IPS DF 4.7 (cell line): Measurements from ENCODE around the gene SLC6A18.

ENCODE experiments used
- DNase-seq: peaks from one replicate; pipeline ENCODE4 v3.0.0-alpha.2; 2013; ENCODE audit warnings: low spot score; ENCODE audit errors: extremely low read depth

Gene SLC6A18

GRCh38 chr5:1225081-1225480 lies at the start of gene SLC6A18:
TSS of gene SLC6A18 (plus strand) at chr5:1225381. CDS start at chr5:1225478, 97 bp downstream.
- DNase-seq, result no peak

- no peak for DNase-seq
Observed at GRCh38 chr5:1175801-1176472, 49.2 kb upstream of the SLC6A18 start.

- DNase-seq, result peak; percentile 11
Observed at GRCh38 chr5:1176473-1177391, 48.4 kb upstream of the SLC6A18 start.

GRCh38 chr5:1177826-1178528 lies 47.2 kb upstream of the SLC6A18 start:
- no peak for DNase-seq

GRCh38 chr5:1178529-1179382 lies 46.4 kb upstream of the SLC6A18 start:
- DNase-seq, result no peak

- no peak for DNase-seq
Observed at GRCh38 chr5:1179383-1179715, 45.8 kb upstream of the SLC6A18 start.

- DNase-seq, result no peak
Observed at GRCh38 chr5:1180096-1180495, 45.1 kb upstream of the SLC6A18 start.

GRCh38 chr5:1180841-1181271 lies 44.3 kb upstream of the SLC6A18 start:
- no peak for DNase-seq

GRCh38 chr5:1181451-1182359 lies 43.5 kb upstream of the SLC6A18 start:
- DNase-seq, result no peak

- DNase-seq, result no peak
Observed at GRCh38 chr5:1182360-1182632, 42.9 kb upstream of the SLC6A18 start.

GRCh38 chr5:1182633-1183423 lies 42.4 kb upstream of the SLC6A18 start:
- no peak for DNase-seq

- DNase-seq, result no peak
Observed at GRCh38 chr5:1183424-1184162, 41.6 kb upstream of the SLC6A18 start.

GRCh38 chr5:1184163-1184470 lies 41.1 kb upstream of the SLC6A18 start:
- DNase-seq, result no peak

GRCh38 chr5:1184481-1184880 lies 40.7 kb upstream of the SLC6A18 start:
- DNase-seq, result no peak

- DNase-seq, result no peak
Observed at GRCh38 chr5:1185038-1185627, 40.0 kb upstream of the SLC6A18 start.

- no peak for DNase-seq
Observed at GRCh38 chr5:1185629-1186350, 39.4 kb upstream of the SLC6A18 start.

- DNase-seq, result no peak
Observed at GRCh38 chr5:1186351-1187233, 38.6 kb upstream of the SLC6A18 start.
